ENCODE measurements around the gene ALKBH3.

Gene ALKBH3

GRCh38 chr11:43923406-43924111 is 42.9 kb downstream of the ALKBH3 start:
- DNase-seq: no peak

GRCh38 chr11:43924112-43924855 is 43.7 kb downstream of the ALKBH3 start:
- DNase-seq: no peak

- no peak for DNase-seq
These were observed 44.7 kb downstream of the ALKBH3 start for GRCh38 chr11:43925063-43925931.

GRCh38 chr11:43925932-43926505 is 45.4 kb downstream of the ALKBH3 start:
- peak; percentile 61 for DNase-seq

- no peak for DNase-seq
These were observed 46.4 kb downstream of the ALKBH3 start for GRCh38 chr11:43927070-43927469.

- DNase-seq: no peak
These were observed 47.5 kb downstream of the ALKBH3 start for GRCh38 chr11:43927925-43928707.

- no peak for DNase-seq
These were observed 48.1 kb downstream of the ALKBH3 start for GRCh38 chr11:43928721-43929120.

GRCh38 chr11:43930868-43931716 is 50.5 kb downstream of the ALKBH3 start:
- DNase-seq: no peak

- DNase-seq: no peak
These were observed 51.0 kb downstream of the ALKBH3 start for GRCh38 chr11:43931717-43932039.

GRCh38 chr11:43933226-43933607 is 52.6 kb downstream of the ALKBH3 start:
- no peak for DNase-seq

- DNase-seq: no peak
These were observed 53.2 kb downstream of the ALKBH3 start for GRCh38 chr11:43933608-43934551.

GRCh38 chr11:43934601-43935423 is 54.2 kb downstream of the ALKBH3 start:
- no peak for DNase-seq

- DNase-seq: no peak
These were observed 54.9 kb downstream of the ALKBH3 start for GRCh38 chr11:43935424-43935979.

- no peak for DNase-seq
These were observed 55.4 kb downstream of the ALKBH3 start for GRCh38 chr11:43936076-43936475.

- no peak for DNase-seq
These were observed 57.1 kb downstream of the ALKBH3 start for GRCh38 chr11:43937434-43938411.

GRCh38 chr11:43941257-43941994 is 60.8 kb downstream of the ALKBH3 start:
- no peak for DNase-seq

All from DMS79 (cell line).